WERI-Rb-1 (cell line): ENCODE data around the gene GNAZ.
"Not testable (repeated sequence)": the region's sequence is repeated elsewhere in the genome, so short reads cannot be mapped to it uniquely, and the experiment has no call there.

Experiments
- DNase-seq: peaks from one replicate; pipeline ENCODE4 v3.0.0-alpha.2; 2020
- H3K27ac ChIP-seq: fragments of 250-450 bp; sonication (Bioruptor Pico); 2 replicates; pipeline ENCODE4 v1.5.1; 2020; ENCODE audit warnings: mild to moderate bottlenecking, moderate library complexity
- H3K27me3 ChIP-seq: fragments of 250-450 bp; sonication (Bioruptor Pico); 2 replicates; pipeline ENCODE4 v1.5.1; 2021; ENCODE audit warnings: mild to moderate bottlenecking, low read depth, moderate library complexity; ENCODE audit not compliant: insufficient read depth, severe bottlenecking
- H3K36me3 ChIP-seq: fragments of 250-450 bp; sonication (Bioruptor Pico); 2 replicates; pipeline ENCODE4 v1.5.1; 2020; ENCODE audit warnings: mild to moderate bottlenecking, moderate library complexity
- H3K4me3 ChIP-seq: 2 replicates; pipeline ENCODE4 v1.5.1; 2011; ENCODE audit warnings: low read depth, mild to moderate bottlenecking, control low read depth, low read length
- H3K9me3 ChIP-seq: fragments of 250-450 bp; sonication (Bioruptor Pico); 2 replicates; pipeline ENCODE4 v1.5.1; 2021; ENCODE audit warnings: mild to moderate bottlenecking, moderate library complexity; ENCODE audit not compliant: severe bottlenecking
- TF ChIP-seq, protein P1 (sequence below): IDR thresholded peaks from 2 replicates; pipeline ENCODE4 v1.5.1; 2011; ENCODE audit warnings: low read depth, mild to moderate bottlenecking, control low read depth, inconsistent platforms, low read length

The GNAZ gene

DNA sequence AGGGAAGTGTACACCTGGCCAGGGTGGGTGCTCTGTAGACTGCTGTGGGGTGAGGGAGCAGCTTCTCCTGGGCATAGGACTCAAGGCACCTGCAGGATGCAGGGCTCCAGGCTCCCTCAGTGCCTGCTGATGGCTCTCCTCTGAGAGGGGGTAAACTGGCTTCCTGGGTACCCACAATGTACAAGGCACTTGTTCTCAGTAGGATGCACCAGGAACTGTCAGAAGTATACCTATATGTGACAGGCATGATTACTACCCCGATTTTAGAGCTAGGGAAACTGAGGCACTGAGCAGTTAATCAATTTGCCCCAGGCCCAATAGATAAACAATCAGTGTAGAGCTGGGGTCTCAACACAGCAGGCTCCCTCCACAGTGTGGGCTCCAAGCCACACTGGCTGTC lies 31.4 kb upstream of the GNAZ start:
- Histone ChIP-seq H3K9me3 (no peaks in the 10 kb centered on the region), H3K27ac (peak overlapping the region; percentile 85), H3K4me3 (no peak overlapping the region), H3K36me3 (no peaks in the 10 kb centered on the region), H3K27me3 (no peaks in the 10 kb centered on the region)
- no peak for DNase-seq
- TF ChIP-seq, protein P1, sequence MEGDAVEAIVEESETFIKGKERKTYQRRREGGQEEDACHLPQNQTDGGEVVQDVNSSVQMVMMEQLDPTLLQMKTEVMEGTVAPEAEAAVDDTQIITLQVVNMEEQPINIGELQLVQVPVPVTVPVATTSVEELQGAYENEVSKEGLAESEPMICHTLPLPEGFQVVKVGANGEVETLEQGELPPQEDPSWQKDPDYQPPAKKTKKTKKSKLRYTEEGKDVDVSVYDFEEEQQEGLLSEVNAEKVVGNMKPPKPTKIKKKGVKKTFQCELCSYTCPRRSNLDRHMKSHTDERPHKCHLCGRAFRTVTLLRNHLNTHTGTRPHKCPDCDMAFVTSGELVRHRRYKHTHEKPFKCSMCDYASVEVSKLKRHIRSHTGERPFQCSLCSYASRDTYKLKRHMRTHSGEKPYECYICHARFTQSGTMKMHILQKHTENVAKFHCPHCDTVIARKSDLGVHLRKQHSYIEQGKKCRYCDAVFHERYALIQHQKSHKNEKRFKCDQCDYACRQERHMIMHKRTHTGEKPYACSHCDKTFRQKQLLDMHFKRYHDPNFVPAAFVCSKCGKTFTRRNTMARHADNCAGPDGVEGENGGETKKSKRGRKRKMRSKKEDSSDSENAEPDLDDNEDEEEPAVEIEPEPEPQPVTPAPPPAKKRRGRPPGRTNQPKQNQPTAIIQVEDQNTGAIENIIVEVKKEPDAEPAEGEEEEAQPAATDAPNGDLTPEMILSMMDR, result no peak

DNA sequence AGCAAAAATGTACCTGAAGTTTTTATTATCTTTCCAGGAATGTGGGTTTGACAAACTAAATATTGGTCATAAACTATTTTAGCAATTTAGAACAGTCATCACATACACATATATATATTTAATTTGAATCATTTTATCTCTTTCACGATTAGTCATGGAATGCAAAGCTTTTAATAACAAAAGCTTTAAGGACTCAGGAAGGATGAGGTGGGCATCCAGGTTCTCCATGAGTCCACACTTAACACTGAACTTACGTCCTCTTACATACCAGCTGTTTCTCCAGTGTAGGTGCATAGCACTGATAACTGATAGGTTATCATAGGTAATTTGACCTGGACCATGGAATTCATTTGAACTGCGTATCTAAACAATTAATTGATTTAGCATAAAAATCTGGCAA lies 28.1 kb upstream of the GNAZ start:
- peaks cover 7% of the 10 kb centered on the region for H3K9me3 ChIP-seq
- H3K27ac ChIP-seq, result no peak overlapping the region
- H3K4me3 ChIP-seq, result no peak overlapping the region
- no peaks in the 10 kb centered on the region for H3K27me3 ChIP-seq
- TF ChIP-seq, protein P1, result no peak
- no peak for DNase-seq
- H3K36me3 ChIP-seq, result no peaks in the 10 kb centered on the region

DNA sequence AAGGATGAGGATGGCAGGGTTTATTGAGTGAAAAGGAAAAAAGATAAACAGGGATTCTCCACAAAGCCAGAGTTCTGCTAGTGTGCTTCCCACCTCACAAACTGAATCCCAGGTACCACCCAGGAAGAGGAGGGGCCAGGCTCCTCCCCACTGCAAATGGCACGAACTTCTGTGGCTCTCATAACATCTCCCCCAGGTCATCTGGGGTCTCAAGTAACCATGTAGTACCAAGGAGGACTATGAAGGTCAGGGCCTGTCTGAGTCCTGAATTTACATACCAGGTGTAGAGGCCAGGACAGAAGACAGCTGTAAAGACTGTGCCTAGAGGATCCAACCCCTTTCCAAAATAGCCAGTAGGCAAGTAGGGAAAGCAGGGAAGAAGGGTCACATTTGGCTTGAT lies 25.7 kb upstream of the GNAZ start:
- Histone ChIP-seq H3K4me3 (no peak overlapping the region), H3K9me3 (peaks cover 7% of the 10 kb centered on the region), H3K27ac (no peak overlapping the region), H3K36me3 (no peaks in the 10 kb centered on the region), H3K27me3 (no peaks in the 10 kb centered on the region)
- TF ChIP-seq, protein P1, result no peak
- no peak for DNase-seq

DNA sequence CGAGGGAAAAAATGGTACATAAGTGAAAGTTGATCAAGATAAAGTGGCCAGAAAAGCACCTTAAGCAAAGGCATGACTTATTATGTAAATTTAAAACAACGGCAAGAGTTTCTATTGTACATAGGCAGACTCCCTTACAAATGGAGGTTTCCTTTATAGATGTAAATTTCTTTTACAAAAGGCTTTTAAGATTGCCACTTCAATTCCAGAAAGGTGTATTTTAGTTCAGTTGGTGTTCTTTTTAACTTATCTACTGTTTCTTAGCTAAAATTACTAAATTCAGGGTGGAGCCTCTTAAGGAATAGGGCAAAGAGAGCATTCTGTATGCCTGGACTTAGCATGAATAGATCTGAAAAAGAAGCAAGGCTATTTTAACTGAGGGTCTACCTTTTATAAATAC lies 24.9 kb upstream of the GNAZ start:
- Histone ChIP-seq H3K27ac (no peak overlapping the region), H3K36me3 (no peaks in the 10 kb centered on the region), H3K4me3 (no peak overlapping the region), H3K27me3 (no peaks in the 10 kb centered on the region), H3K9me3 (peaks cover 7% of the 10 kb centered on the region)
- no peak for DNase-seq
- TF ChIP-seq, protein P1, result no peak

DNA sequence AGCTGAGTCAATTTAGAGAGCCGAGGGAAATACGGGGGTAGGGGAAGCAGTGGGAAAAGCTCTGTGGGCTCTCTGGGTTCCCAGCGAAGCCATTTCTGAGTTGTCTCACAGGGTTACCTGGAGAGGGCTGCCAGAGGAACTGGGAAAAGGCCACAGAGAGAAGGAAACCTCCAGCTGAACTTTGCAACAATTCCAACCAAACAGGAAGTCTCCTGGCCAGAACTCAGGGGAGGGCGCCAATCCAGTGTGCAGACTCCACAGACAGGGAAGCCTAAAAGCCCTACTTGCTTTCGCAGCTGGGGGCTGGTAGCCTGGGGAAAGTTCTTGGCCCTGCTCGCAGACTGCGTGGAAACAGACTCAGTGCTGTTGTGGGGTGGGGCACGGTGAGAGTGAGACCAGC lies 23.1 kb upstream of the GNAZ start:
- TF ChIP-seq, protein P1, result no peak
- H3K27me3 ChIP-seq, result no peaks in the 10 kb centered on the region
- no peak for DNase-seq
- H3K27ac ChIP-seq, result no peak overlapping the region
- peaks cover 13% of the 10 kb centered on the region for H3K9me3 ChIP-seq
- no peak overlapping the region for H3K4me3 ChIP-seq
- no peaks in the 10 kb centered on the region for H3K36me3 ChIP-seq

DNA sequence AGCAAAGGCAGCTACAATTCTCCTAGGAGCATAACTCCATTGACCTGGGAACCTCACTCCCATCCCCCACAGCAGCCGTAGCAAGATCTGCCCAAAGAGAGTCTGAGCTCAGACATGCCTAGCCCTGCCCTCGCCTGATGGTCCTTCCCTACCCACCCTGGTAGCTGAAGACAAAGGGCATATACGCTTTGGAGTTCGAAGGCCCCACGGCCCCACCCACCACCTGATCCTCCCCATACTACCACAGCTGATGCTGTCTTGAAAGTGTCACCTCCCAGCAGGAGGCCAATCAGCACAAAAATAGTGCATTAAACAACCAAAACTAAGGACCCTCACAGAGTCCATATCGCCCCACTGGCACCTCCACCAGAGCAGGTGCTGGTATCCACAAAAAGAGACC lies 22.6 kb upstream of the GNAZ start:
- H3K9me3 ChIP-seq, result peaks cover 13% of the 10 kb centered on the region
- TF ChIP-seq, protein P1, result no peak
- H3K27ac ChIP-seq, result no peak overlapping the region
- DNase-seq, result no peak
- no peaks in the 10 kb centered on the region for H3K27me3 ChIP-seq
- H3K36me3 ChIP-seq, result no peaks in the 10 kb centered on the region
- no peak overlapping the region for H3K4me3 ChIP-seq

DNA sequence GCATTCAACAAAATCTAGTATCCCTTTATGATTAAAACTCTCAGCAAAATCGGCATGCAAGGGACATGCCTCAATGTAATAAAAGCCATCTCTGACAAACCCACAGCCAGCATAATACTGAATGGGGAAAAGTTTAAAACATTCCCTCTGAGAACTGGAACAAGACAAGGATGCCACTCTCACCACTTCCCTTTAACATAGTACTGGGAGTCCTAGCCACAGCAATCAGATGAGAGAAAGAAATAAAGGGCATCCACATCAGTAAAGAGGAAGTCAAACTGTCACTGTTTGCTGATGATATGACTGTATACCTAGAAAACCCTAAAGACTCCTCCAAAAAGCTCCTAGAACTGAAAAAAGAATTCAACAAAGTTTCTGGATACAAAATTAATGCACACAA lies 19.8 kb upstream of the GNAZ start:
- H3K27ac ChIP-seq, DNase-seq, H3K4me3 ChIP-seq, H3K36me3 ChIP-seq, H3K27me3 ChIP-seq: not testable (repeated sequence)
- peaks cover 13% of the 10 kb centered on the region for H3K9me3 ChIP-seq
